T follicular helper cell (primary cell): ENCODE results near the gene AGFG1.
A peak's percentile ranks its signal among the peaks of the same experiment; 100 is the strongest.

Experiments
- DNase-seq: peaks from one replicate; pipeline ENCODE4 v3.0.0-alpha.2; 2020; ENCODE audit warnings: low read depth
- total RNA-seq, 2 experiments: gene quantifications; one replicate each; lab custom pipeline; 2026; lab: John Stamatoyannopoulos, UW

The AGFG1 gene
- 108 to 313 reads per million in 2 experiments for total RNA-seq

DNA sequence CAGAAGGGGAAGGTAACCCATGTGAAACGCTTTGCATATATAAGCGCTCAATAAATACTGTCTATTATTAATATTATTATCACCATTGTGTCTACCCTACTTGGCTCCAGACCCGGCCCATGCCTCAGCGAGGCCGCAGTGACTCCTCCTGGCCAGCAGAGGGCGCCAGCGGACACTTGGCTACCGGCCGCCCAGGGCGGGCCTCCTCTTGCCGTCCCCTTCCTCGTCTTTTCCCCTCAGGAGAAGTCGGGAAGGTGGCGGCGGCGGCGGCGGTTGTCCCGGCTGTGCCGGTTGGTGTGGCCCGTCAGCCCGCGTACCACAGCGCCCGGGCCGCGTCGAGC lies at the start of gene AGFG1:
Gene AGFG1, plus strand, starts transcription at position 233 of the 341 bp plus-strand sequence. CDS start 266 bp downstream, outside the sequence.
- peak; percentile 70 for DNase-seq

- DNase-seq: no peak
Measured at GRCh38 chr2:227423656-227424499, 48.1 kb upstream of the AGFG1 start.

GRCh38 chr2:227428731-227429285 lies 43.1 kb upstream of the AGFG1 start:
- no peak for DNase-seq

DNA sequence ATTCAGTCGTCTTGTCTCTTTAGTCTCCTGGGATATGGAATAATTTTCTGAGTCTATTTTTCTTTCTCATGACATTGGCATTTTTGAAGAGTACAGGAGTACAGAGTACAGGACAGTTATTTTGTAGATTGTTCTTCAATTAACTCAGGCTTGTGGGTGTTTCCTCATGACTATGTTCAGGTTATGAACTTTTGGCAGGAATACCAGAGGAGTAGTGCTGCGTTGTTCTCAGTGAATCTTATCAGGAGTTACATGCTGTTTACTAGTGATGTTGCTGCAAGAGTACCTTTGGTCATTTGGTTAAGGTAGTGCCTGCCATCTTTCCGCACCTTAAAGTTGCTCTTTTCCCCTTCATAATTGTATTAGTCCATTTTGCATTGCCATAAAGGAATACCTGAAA lies 41.3 kb upstream of the AGFG1 start:
- no peak for DNase-seq

- DNase-seq: no peak
Measured at GRCh38 chr2:227433171-227433570, 38.8 kb upstream of the AGFG1 start.

- DNase-seq: no peak
Measured at GRCh38 chr2:227436436-227437174, 35.4 kb upstream of the AGFG1 start.

DNA sequence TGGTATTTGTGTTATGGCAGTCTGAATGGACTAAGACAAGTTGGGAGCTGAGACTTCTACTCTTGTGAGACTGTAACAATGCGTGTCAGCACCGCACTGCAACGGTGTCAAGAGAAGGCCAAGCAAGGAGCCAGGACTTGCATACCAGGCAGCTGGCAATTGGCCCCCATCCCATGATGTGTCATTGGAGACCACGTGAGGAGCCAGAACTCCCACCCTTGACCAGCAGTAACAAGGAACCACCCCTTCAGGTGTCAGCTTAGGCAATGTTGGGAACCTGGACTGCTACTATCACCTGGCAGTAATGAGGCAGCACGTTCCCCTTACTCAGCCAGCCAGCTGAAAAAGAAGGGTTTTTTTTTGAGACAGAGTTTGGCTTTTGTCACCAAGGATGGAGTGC lies 32.7 kb upstream of the AGFG1 start:
- no peak for DNase-seq

- no peak for DNase-seq
Measured at GRCh38 chr2:227442639-227443038, 29.3 kb upstream of the AGFG1 start.

- DNase-seq: no peak
Measured at GRCh38 chr2:227443889-227444568, 27.9 kb upstream of the AGFG1 start.

- DNase-seq: no peak
Measured at GRCh38 chr2:227447606-227448005, 24.4 kb upstream of the AGFG1 start.

- no peak for DNase-seq
Measured at GRCh38 chr2:227450311-227450841, 21.6 kb upstream of the AGFG1 start.

- no peak for DNase-seq
Measured at GRCh38 chr2:227450926-227451654, 20.9 kb upstream of the AGFG1 start.

GRCh38 chr2:227451655-227451992 lies 20.3 kb upstream of the AGFG1 start:
- no peak for DNase-seq

- DNase-seq: no peak
Measured at GRCh38 chr2:227453810-227454209, 18.1 kb upstream of the AGFG1 start.

DNA sequence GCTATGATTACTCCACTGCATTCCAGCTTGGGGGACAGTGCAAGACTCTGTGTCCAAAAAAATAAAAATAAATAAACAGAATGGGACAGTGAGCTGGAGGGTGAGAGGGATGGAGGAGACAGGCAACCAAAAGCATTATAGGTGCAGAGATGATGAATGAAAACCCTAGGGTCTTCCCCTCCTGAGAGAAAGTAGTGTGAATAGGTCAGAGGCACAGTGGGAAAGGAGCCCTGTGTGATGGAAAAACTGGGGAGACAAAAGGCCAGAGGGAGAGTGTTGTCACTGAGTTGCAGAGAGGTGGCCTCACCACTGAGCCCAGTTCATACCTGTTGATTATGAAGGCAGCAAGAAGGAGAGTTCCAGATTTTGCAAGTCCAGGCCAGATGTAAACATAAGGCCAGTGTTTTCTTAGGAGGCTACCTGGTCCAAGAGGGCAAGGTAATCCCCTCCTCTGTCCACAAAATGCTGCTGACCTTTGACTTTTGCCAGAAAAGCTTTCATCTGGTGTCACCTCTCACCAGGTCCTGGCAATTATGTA lies 17.6 kb upstream of the AGFG1 start:
- DNase-seq: no peak

DNA sequence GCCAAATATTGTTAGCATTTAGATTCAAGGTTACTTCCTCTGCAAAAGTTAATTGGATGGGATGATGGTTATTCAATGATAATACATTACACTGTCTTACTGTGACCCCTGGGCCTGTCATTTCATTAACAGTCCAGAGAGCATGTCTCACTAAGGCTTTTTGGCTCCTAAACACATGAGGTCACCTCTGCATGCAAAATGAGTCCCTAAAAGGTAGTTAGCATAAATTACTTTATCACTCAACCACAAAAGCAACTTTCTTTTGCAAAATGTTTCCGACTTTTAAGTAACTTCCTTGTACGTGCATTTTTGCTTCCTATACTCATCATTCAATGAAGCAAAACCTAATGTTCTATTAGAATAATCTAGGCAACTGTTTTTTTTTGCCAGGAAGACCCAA lies 16.8 kb upstream of the AGFG1 start:
- no peak for DNase-seq

DNA sequence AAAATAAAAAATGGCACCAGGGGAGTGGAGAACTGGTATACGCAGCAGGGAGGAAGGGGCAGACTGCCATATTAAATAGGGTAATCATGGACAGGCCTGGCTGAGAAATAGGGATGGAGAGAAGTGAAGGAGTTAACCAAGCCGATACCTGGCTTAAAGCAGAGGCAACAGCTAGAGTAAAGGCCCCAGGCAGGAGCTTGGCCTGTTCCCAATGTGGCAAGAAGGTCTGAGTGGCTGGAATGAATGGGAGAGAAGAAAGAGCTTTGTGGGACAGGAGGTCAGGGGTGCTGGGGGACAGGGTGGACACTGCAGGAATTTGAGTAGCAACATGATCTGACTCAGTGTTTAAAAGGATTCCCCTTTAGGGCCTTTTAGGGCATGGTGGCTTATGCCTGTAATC lies 15.9 kb upstream of the AGFG1 start:
- DNase-seq: no peak

- no peak for DNase-seq
Measured at GRCh38 chr2:227456772-227457171, 15.2 kb upstream of the AGFG1 start.

DNA sequence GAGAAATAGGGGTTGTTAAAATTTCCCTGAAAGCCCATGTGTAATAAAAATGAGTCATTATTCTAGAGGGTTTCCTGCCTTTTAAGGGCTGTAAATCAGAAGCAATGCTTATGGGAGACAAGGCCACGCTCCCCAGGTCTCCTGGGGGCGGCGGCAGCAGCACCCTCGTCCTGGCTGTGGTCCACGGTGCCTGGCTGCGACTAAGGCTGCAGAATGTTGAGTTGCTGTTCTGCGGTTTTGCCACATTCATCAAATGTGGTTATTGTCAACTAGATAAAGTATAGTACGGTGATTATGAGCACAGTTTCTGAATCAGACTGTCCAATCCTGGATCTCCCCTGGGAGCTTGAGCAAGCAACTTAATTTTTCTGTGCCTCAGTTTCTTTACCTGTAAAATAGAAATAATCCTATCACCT lies 11.9 kb upstream of the AGFG1 start:
- DNase-seq: peak; percentile 34

GRCh38 chr2:227460833-227461232 lies 11.1 kb upstream of the AGFG1 start:
- DNase-seq: no peak

DNA sequence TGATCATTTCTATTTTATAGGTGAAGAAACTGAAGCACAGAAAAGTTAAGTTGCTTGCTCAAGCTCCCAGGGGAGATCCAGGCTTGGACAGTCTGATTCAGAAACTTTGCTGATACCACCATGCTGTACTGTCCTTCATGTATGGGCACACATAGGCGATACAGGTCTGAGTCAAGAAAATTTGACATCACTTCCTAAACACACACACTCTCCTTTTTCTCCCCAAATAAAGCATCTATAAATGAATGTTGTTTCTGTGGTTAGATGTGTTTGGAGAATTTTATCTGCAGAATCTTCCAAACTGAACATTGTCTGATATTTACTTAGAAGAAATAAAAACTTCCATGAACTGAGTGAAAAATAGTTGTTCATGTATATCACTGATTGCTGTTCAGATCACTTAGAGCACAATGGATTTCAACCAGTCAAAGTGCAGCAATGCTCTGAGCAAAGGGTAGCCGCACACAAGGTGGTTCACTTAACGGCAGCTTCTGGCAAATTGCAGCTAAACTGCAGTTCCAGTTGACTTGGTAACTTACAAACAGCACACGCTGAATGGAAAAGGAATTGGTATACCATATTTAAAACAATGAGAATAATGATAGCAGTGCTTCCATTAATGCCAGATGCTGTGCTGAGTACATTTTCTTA lies 10.0 kb upstream of the AGFG1 start:
- DNase-seq: no peak
